RKO (cell line): Measurements from ENCODE around the gene PPP4R3B.
"Not testable (repeated sequence)": the region's sequence is repeated elsewhere in the genome, so short reads cannot be mapped to it uniquely, and the experiment has no call there.

Experiments used
- DNase-seq: peaks from one replicate; pipeline ENCODE4 v3.0.0-alpha.2; 2016; ENCODE audit warnings: low spot score

Gene PPP4R3B

GRCh38 chr2:55617175-55618024 lies at the start of gene PPP4R3B:
Gene PPP4R3B, minus strand, starts transcription at chr2:55617622. Its CDS starts 337 bp downstream, at chr2:55617285.
- DNase-seq, result peak; percentile 99

DNA sequence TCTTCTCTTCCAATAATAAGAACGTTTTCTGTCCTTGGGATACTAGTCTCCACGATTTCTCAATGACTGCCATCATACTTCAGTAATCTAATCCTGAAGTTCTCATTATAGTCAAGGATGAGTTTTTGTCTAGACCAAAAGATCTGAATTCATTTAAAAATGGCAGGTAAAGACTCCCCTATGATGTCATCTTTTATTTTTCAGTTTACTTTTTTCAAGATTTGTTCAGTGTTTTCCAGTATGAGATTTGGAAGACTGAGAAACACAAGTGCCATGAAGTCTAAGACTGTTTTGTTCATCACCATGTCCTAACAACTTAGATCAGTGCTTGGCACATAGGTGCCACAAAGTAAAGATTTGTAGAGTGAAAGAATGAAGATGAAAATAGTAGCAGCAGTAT lies 35.8 kb upstream of the PPP4R3B start:
- no peak for DNase-seq

- no peak for DNase-seq
These were observed 31.8 kb upstream of the PPP4R3B start for GRCh38 chr2:55649211-55649610.

GRCh38 chr2:55636831-55637230 lies 19.4 kb upstream of the PPP4R3B start:
- DNase-seq, result no peak

GRCh38 chr2:55628931-55629330 lies 11.5 kb upstream of the PPP4R3B start:
- no peak for DNase-seq

DNA sequence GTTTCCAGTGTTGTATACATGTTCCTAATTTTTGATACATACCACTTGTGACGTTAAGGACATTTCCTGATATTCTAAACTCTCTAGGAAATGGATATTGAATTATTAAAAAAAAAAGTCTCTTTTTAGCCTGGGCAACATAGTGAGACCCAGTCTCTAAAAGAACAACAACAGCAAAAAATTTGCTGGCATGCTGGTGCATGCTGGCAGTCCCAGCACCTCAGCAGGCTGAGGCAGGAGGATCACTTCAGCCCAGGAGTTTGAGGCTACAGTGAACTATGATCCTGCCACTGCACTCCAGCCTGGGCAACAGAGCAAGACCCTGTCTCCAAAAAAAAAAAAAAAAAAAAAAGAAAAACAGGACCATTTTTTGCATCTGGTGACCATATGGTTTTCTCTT lies 10.5 kb upstream of the PPP4R3B start:
- DNase-seq, result no peak

DNA sequence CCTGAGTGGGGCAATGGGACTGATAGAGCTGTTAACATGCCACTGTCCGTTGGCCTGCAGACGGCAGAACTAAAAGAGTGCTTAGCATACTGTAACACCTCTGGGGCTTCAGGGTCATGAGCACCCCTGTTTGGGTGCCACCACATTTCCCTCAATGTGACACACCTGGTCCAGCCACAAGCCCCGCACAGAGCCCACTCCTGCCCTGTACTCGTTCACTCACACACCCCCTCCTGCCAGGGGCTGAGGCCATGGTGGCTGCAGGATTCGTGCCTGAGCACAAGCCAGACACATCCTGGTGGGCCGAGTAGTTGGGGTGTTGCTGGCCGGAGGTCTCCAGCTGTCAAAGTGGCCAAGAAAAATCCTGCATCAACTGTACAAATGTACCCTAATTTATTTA lies 4.4 kb upstream of the PPP4R3B start:
- DNase-seq, result no peak

GRCh38 chr2:55620123-55620779 lies 2.8 kb upstream of the PPP4R3B start:
- peak; percentile 68 for DNase-seq

DNA sequence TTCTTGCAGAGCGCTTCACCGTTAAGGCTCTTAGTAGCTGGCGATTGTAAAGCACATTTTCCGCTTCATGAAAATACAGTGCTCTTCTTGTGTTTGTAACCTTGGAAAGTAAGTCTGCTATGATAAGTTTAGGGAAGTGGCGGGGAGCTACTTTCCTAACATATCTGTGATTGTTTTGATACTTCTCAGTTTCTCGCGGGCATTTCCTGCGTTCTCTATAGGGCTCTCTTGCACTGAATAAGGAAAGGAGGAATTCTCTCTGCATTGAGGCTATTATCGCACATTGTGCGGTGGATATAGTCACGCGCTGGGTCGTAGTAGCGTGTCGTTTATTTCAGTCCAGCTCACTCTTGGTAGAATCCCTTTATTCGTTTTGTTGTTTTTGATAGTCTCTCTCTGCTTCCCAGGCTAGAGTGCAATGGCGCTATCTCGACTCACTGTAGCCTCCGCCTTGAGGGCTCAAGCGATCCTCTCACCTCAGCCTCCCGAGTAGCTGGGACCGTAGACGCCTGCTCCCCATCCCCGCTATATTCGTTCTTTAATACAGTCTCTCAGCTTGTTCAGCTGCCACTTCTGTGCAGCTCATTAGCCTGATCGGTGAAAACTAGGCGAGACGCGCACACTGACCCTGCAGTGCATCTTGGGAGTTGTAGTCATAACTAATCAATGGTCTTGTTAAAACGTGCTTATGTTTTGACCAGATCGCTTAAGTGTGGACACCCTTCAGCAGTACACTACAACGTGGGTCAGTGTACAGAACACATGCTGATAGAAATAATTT lies 1.0 kb upstream of the PPP4R3B start:
- peak; percentile 89 for DNase-seq

DNA sequence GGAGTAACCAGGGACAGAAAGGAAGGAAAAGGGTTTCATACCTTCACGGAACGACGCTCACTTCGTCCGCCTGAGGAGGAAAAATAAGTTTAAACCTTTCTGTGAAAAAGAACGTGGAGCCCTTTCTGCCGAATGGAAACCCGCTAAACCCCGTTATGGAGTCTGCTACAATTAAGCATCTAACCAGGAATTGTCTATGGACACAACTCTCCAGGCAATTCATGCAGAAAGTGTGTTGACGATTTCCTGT lies 528 bp upstream of the PPP4R3B start:
- DNase-seq, result no peak

DNA sequence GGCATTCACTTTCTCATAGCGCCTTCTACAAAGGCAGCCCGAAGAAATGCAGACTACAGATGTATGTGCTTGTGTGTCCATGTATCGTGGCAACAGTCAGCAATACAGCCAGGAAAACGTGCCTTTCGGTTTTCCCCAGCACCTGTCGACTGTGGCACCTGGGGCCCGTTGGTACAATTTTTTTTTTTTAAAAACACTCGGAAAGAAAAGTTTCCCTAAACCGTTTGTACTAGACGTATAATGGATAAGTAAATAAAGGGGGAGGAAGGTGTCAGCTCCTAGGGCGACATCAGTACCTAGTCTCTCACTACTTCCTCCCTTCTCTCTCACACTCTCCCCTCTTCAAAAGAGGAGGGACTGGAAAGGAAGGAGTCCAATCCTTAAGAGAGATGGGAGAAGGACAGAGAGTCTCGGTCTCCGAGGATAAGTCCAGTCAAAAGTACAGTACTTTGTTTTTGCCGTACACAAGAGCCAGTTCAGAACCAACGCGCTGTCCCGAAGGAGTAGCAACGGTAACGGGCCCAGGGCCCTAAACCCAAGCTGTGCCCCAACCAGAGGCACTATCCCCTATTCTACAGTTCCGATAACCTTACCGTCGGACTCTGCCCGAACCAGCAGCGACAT lies 759 bp downstream of the PPP4R3B start:
- DNase-seq, result peak; percentile 84

GRCh38 chr2:55611997-55612396 lies 5.4 kb downstream of the PPP4R3B start:
- no peak for DNase-seq

- no peak for DNase-seq
These were observed 6.3 kb downstream of the PPP4R3B start for GRCh38 chr2:55610954-55611743.

GRCh38 chr2:55609938-55610578 lies 7.4 kb downstream of the PPP4R3B start:
- DNase-seq, result no peak

DNA sequence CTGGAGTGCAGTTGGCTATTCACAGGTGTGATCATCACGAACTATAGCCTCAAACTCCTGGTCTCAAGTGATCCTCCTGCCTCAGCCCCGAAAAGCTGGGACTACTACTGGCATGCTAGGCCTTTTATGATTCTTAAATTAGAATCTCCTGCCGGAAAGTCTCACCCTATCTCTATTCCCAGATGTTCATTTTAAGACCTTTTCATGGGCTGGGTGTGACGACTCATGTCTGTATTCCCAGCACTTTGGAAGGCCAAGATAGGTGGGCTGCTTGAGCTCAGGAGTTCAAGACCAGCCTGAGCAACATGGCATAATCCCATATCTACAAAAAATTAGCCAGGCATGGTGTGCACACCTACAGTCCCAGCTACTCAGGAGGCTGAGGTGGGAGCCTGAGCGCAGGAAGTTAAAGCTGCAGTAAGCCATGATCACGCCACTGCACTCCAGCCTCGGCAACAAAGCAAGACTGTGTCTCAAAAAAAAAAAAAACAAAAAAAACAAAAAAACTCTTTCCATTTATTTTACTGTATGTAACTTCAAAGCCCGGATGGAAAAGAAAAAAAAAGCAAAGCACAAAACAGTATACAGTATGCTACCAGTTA lies 8.1 kb downstream of the PPP4R3B start:
- no peak for DNase-seq

DNA sequence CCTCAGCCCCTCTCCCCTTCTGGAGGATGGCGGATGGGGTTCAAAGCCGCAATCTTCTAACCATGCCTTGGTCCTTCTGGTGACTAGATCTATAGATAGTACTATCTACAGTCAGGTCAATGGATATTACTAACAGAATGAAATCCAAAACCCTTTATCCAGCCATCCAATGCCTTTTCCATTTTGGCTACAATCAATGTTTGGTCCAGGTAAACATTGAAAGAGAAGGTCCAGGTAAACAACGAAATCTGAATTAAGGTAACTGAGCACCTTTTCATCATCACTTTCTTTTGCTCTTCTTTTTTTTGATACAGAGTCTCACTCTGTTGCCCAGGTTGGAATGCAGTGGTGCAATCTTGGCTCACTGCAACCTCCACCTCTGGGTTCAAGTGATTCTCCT lies 9.7 kb downstream of the PPP4R3B start:
- no peak for DNase-seq

- DNase-seq, result no peak
These were observed 13.3 kb downstream of the PPP4R3B start for GRCh38 chr2:55604027-55604565.

- no peak for DNase-seq
These were observed 15.6 kb downstream of the PPP4R3B start for GRCh38 chr2:55601849-55602248.

- DNase-seq, result no peak
These were observed 19.2 kb downstream of the PPP4R3B start for GRCh38 chr2:55598056-55598795.

DNA sequence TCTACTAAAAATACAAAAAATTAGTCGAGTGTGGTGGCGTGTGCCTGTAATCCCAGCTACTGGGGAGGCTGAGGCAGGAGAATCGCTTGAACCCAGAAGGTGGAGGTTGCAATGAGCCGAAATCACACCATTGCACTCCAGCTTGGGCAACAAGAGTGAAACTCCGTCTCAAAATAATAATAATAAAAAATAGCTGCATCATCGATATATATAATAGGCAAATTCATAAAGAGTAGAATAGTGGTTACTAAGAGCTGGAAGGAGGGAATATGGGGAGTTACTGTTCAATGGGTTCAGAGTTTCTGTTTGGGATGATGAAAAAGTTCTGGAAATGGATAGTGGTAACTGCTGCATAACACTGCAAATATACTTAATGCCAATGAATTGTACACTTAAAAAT lies 20.6 kb downstream of the PPP4R3B start:
- not testable (repeated sequence) for DNase-seq
